Endodermal cell (in vitro differentiated cells): Measurements from ENCODE around the gene KRT6A. TPM values are rescaled to one million over a fixed set of nuclear protein-coding genes. Genes with fewer than 3 reads are reported as not detected.

Source experiments
- DNase-seq: peaks from one replicate; pipeline ENCODE4 v3.0.0-alpha.2; 2017
- H3K27ac ChIP-seq: 2 replicates; pipeline ENCODE4 v1.5.1; 2013; ENCODE audit warnings: mild to moderate bottlenecking, low read depth, low read length, moderate library complexity
- H3K27me3 ChIP-seq: 2 replicates; pipeline ENCODE4 v1.6.1; 2013; ENCODE audit warnings: mild to moderate bottlenecking, low read length, moderate library complexity; ENCODE audit not compliant: insufficient read depth, control insufficient read depth, poor library complexity, severe bottlenecking
- H3K36me3 ChIP-seq: 2 replicates; pipeline ENCODE4 v1.7.0; 2013; ENCODE audit warnings: mild to moderate bottlenecking, low read length, moderate library complexity; ENCODE audit not compliant: control insufficient read depth, insufficient read depth
- H3K4me1 ChIP-seq: one replicate; pipeline ENCODE4 v1.7.0; 2013; ENCODE audit warnings: low read length; ENCODE audit not compliant: control insufficient read depth, insufficient read depth
- H3K4me3 ChIP-seq: 2 replicates; pipeline ENCODE4 v1.5.1; 2013; ENCODE audit warnings: mild to moderate bottlenecking, low read length, moderate library complexity
- H3K9ac ChIP-seq: 2 replicates; pipeline ENCODE4 v1.6.1; 2013; ENCODE audit warnings: mild to moderate bottlenecking, low read length, moderate library complexity; ENCODE audit not compliant: poor library complexity, severe bottlenecking; ENCODE audit errors: extremely low read depth
- H3K9me3 ChIP-seq: 2 replicates; pipeline ENCODE4 v1.6.1; 2013; ENCODE audit warnings: mild to moderate bottlenecking, low read length, moderate library complexity; ENCODE audit not compliant: control insufficient read depth
- H3K27ac Mint-ChIP-seq: 2 replicates; pipeline ENCODE4 v1.8.0; 2020; ENCODE audit warnings: mixed read lengths
- H3K27me3 Mint-ChIP-seq: 2 replicates; pipeline ENCODE4 v1.8.0; 2021; ENCODE audit warnings: mild to moderate bottlenecking, mixed read lengths; ENCODE audit not compliant: insufficient read depth
- H3K36me3 Mint-ChIP-seq: 2 replicates; pipeline ENCODE4 v1.8.0; 2020; ENCODE audit warnings: low read depth, mixed read lengths
- H3K4me1 Mint-ChIP-seq: 2 replicates; pipeline ENCODE4 v1.8.0; 2020; ENCODE audit warnings: mixed read lengths
- H3K4me3 Mint-ChIP-seq: 2 replicates; pipeline ENCODE4 v1.8.0; 2020; ENCODE audit warnings: mild to moderate bottlenecking, moderate library complexity, mixed read lengths
- H3K9me3 Mint-ChIP-seq: 2 replicates; pipeline ENCODE4 v1.8.0; 2020; ENCODE audit warnings: mild to moderate bottlenecking, mixed read lengths
- CTCF ChIP-seq: fragments of 200-600 bp; sonication (generic); conservative IDR thresholded peaks from 2 replicates; pipeline ENCODE4 v1.5.0; 2021; ENCODE audit warnings: antibody characterized with exemption, mild to moderate bottlenecking
- WGBS, 2 experiments: methylation state at CpG; one replicate each; pipeline versions ENCODE4 v1.1.5 to v1.1.7; 2013; ENCODE audit warnings: missing lambda C conversion rate in 2 of 2, mixed read lengths in 1 of 2; ENCODE audit not compliant: insufficient coverage in 1 of 2, insufficient read length in 1 of 2; 5-methylcytosine and 5-hydroxymethylcytosine counted together
- total RNA-seq, 2 donors: library from RNA; stranded (reverse); fragmentation: NEBNext Ultra II Directional in 1 of 2; extraction: Animal tissue kit (Norgen Biotek cat#: 25700) in 1 of 2; gene quantifications; 2 replicates in 1 of 2; 3 replicates in 1 of 2; pipeline ENCODE4 v1.2.1, GENCODE V29; 2021

Gene KRT6A
- total RNA-seq, 2 donors from 2014 or later, result not detected

GRCh38 chr12:52537101-52537500 is 44.0 kb upstream of the KRT6A start:
- DNase-seq, result no peak
- no peak overlapping the region for H3K4me3 Mint-ChIP-seq
- no peak overlapping the region for H3K27ac ChIP-seq
- H3K36me3 ChIP-seq, result no peaks in the 10 kb centered on the region
- WGBS, 2 experiments, result 80 to 85% methylated on average over 2 to 3 of the region's 3 CpGs
- no peak overlapping the region for H3K4me3 ChIP-seq
- no peaks in the 10 kb centered on the region for H3K9me3 ChIP-seq
- no peak overlapping the region for H3K9ac ChIP-seq
- H3K4me1 ChIP-seq, result no peaks in the 10 kb centered on the region
- no peaks in the 10 kb centered on the region for H3K36me3 Mint-ChIP-seq
- TF ChIP-seq CTCF, result no peak
- H3K27me3 Mint-ChIP-seq, result peaks cover 5% of the 10 kb centered on the region
- no peaks in the 10 kb centered on the region for H3K27me3 ChIP-seq
- no peaks in the 10 kb centered on the region for H3K4me1 Mint-ChIP-seq
- H3K9me3 Mint-ChIP-seq, result no peaks in the 10 kb centered on the region
- no peak overlapping the region for H3K27ac Mint-ChIP-seq

GRCh38 chr12:52535574-52535973 is 42.5 kb upstream of the KRT6A start:
- H3K4me1 Mint-ChIP-seq, result no peaks in the 10 kb centered on the region
- DNase-seq, result no peak
- H3K4me3 ChIP-seq, result no peak overlapping the region

GRCh38 chr12:52534482-52534881 is 41.4 kb upstream of the KRT6A start:
- DNase-seq, result no peak
- Mint-ChIP-seq H3K27me3 (peaks cover 5% of the 10 kb centered on the region), H3K4me1 (no peaks in the 10 kb centered on the region), H3K36me3 (no peaks in the 10 kb centered on the region), H3K27ac (no peak overlapping the region), H3K9me3 (no peaks in the 10 kb centered on the region), H3K4me3 (no peak overlapping the region)
- H3K27me3 ChIP-seq, result no peaks in the 10 kb centered on the region
- H3K9ac ChIP-seq, result no peak overlapping the region
- H3K9me3 ChIP-seq, result no peaks in the 10 kb centered on the region
- H3K27ac ChIP-seq, result no peak overlapping the region
- TF ChIP-seq CTCF, result peak; percentile 56
- H3K4me1 ChIP-seq, result no peaks in the 10 kb centered on the region
- no peak overlapping the region for H3K4me3 ChIP-seq
- H3K36me3 ChIP-seq, result no peaks in the 10 kb centered on the region
- 54 to 75% methylated on average over 3 to 5 of the region's 5 CpGs for WGBS, 2 experiments

More at GRCh38 chr12:52535574-52535973, 42.5 kb upstream of the KRT6A start:
- peaks cover 5% of the 10 kb centered on the region for H3K27me3 Mint-ChIP-seq
- Histone ChIP-seq H3K9me3 (no peaks in the 10 kb centered on the region), H3K36me3 (no peaks in the 10 kb centered on the region), H3K27me3 (no peaks in the 10 kb centered on the region), H3K4me1 (no peaks in the 10 kb centered on the region), H3K27ac (no peak overlapping the region), H3K9ac (no peak overlapping the region)
- WGBS, 2 experiments, result 0% methylated on average over 1 of the region's 1 CpG
- H3K4me3 Mint-ChIP-seq, result no peak overlapping the region
- H3K27ac Mint-ChIP-seq, result no peak overlapping the region
- TF ChIP-seq CTCF, result no peak
- H3K36me3 Mint-ChIP-seq, result no peaks in the 10 kb centered on the region
- no peaks in the 10 kb centered on the region for H3K9me3 Mint-ChIP-seq
